Mucosa of descending colon (tissue), 3 donors: ENCODE measurements around the gene LIG3. TPM values are rescaled to one million over a fixed set of nuclear protein-coding genes. Genes with fewer than 3 reads are reported as not detected.
"Not testable (repeated sequence)": the region's sequence is repeated elsewhere in the genome, so short reads cannot be mapped to it uniquely, and the experiment has no call there.

ENCODE experiments used
- ATAC-seq: fragments of 200-7000 bp; cut with Tn5 transposase; one replicate; pipeline ENCODE4 v1.9.1; 2020; ENCODE audit warnings: mild to moderate bottlenecking, moderate library complexity
- DNase-seq, 3 donors: peaks; one replicate each; pipeline ENCODE4 v3.0.0-alpha.2; 2020
- H3K36me3 ChIP-seq: fragments of 200-600 bp; one replicate; pipeline ENCODE4 v1.8.0; 2021; ENCODE audit warnings: low read depth, mild to moderate bottlenecking
- H3K4me1 ChIP-seq: fragments of 200-600 bp; one replicate; pipeline ENCODE4 v1.8.0; 2021; ENCODE audit warnings: low read depth, mild to moderate bottlenecking
- H3K4me3 ChIP-seq: fragments of 200-600 bp; one replicate; pipeline ENCODE4 v1.8.0; 2021; ENCODE audit warnings: mild to moderate bottlenecking
- H3K9me3 ChIP-seq: fragments of 200-600 bp; one replicate; pipeline ENCODE4 v1.8.0; 2021; ENCODE audit warnings: mild to moderate bottlenecking
- intact Hi-C, 2 donors: fragments of 100-400 bp; cut with DNase I in 1 of 2; cut with micrococcal nuclease in 1 of 2; formaldehyde crosslinking; loops; one replicate each; pipeline versions ENCODE4 v1.11.0 to v1.11.1; 2022; cut with DNase I, micrococcal nuclease
- total RNA-seq, 3 donors: library from RNA; stranded (reverse); fragmentation: NEBNext Ultra II Directional in 2 of 3; extraction: Animal tissue kit (Norgen Biotek cat#: 25700) in 2 of 3; gene quantifications; one replicate each; pipeline versions ENCODE4 v1.2.1 to v1.2.4, GENCODE V29; 2021 to 2023
- TF ChIP-seq, protein P1 (sequence below): fragments of 200-600 bp; IDR thresholded peaks from one replicate; pipeline ENCODE4 v1.8.0; 2022; ENCODE audit warnings: antibody characterized with exemption, mild to moderate bottlenecking
- donor health status: DM: no; HTN: no; CAD: no; lungs with moderate emphysema.
- donor health status: DM: no; HTN: no; CAD: no.
- donor health status: DM: no; HTN: yes; CAD: no.

LIG3 gene
- total RNA-seq, 3 donors from 2014 or later: 29.4 to 48.9 (median 35.3) TPM

DNA sequence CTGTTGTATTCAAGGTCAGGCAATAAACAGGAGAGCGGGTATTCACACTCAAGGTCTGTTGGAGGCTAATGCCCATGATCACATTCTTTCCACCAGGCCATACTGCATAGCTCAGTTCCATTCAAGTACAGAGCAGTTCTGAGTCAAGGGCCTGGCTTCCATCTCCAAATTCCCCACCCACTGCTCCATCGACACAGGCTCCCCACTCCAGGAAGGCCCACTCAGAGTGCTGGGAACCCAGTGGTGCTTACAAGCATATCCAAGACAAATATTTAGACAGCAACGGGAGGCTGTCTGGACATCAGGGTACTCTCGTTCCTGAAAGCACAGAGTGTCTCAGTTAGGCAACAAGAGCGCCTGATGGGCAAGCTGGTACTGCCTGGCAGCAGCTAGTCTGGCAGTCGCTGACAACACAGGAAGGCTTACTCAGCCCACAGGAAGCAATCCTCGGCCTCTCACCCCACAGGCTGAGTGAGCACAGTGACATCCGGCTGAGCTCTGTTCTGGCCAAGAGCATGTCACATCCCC, 42.3 kb downstream of the LIG3 start:
- Histone ChIP-seq H3K4me1 (peaks cover 4% of the 10 kb centered on the region), H3K4me3 (no peak overlapping the region), H3K9me3 (no peaks in the 10 kb centered on the region), H3K36me3 (no peaks in the 10 kb centered on the region)
- peak; percentile 31 to 80 (median 54) for DNase-seq
- peak; percentile 81 for ATAC-seq
- intact Hi-C loops: no loop called here
- TF ChIP-seq, protein P1, sequence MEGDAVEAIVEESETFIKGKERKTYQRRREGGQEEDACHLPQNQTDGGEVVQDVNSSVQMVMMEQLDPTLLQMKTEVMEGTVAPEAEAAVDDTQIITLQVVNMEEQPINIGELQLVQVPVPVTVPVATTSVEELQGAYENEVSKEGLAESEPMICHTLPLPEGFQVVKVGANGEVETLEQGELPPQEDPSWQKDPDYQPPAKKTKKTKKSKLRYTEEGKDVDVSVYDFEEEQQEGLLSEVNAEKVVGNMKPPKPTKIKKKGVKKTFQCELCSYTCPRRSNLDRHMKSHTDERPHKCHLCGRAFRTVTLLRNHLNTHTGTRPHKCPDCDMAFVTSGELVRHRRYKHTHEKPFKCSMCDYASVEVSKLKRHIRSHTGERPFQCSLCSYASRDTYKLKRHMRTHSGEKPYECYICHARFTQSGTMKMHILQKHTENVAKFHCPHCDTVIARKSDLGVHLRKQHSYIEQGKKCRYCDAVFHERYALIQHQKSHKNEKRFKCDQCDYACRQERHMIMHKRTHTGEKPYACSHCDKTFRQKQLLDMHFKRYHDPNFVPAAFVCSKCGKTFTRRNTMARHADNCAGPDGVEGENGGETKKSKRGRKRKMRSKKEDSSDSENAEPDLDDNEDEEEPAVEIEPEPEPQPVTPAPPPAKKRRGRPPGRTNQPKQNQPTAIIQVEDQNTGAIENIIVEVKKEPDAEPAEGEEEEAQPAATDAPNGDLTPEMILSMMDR: no peak

DNA sequence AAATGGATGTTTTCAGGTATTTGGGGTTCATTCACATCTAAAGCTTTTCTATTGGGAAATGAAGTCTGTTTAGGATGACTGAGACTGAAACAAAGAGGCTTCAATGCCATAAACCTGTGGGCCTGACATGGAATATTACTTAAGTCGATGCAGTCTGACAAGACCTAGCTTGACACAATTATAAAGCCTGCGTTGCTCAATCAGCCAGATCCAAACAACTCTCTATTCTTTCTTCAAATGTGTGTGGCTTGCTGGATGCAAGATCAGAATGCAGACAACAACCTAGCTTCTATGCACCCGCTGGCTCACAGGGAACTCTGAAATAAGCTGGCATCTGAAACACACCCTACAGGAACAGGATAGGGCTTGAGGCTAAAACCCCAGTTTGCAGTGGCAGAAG, 43.2 kb downstream of the LIG3 start:
- Histone ChIP-seq H3K36me3 (no peaks in the 10 kb centered on the region), H3K4me1 (peaks cover 6% of the 10 kb centered on the region), H3K9me3 (no peaks in the 10 kb centered on the region), H3K4me3 (no peak overlapping the region)
- ATAC-seq (no peak), DNase-seq (no peak)
- TF ChIP-seq, protein P1: no peak
- intact Hi-C loops: no loop called here

DNA sequence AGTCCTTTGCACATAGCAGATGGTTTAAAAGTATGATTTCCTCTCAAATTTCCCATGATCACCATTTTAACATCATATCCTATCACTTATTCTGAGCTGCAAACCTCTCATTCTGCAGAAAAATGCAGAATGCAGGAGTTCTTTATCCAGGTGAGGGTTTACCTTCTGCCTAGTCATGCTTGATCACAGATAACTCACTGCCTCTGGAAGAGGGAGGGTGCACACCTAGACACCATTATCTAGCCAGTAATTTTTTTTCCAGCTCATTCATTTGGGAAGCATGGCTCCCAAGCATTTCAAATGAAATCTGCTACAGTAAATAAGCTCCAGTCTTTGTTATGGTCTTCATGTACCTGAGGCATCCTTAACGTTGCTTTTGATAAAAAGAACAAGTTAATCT, 45.2 kb downstream of the LIG3 start:
- no peak for ATAC-seq
- TF ChIP-seq, protein P1: no peak
- Histone ChIP-seq H3K9me3 (no peaks in the 10 kb centered on the region), H3K4me3 (no peak overlapping the region), H3K4me1 (peaks cover 8% of the 10 kb centered on the region), H3K36me3 (no peaks in the 10 kb centered on the region)
- intact Hi-C loops: no loop called here
- DNase-seq: no peak

DNA sequence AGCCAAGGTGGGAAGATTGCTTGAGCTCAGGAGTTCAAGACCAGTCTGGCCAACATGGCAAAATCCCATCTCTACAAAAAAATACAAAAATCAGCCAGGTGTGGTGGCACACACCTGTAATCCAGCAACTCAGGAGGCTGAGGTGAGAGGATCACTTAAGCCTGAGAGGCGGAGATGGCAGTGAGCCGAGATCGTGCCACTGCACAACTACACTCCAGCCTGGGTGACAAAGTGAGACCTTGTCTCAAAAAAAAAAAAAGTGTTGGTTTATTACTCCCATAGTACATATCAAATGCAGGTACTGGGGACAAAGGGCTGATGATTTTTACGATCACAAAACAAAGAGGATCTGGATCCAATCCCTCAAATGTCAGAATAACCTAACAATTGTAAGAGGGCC, 47.8 kb downstream of the LIG3 start:
- intact Hi-C loops, H3K36me3 ChIP-seq, H3K4me3 ChIP-seq, H3K4me1 ChIP-seq, H3K9me3 ChIP-seq: not testable (repeated sequence)
- DNase-seq (peak in 2 of 3 donors; percentile 30 to 52), ATAC-seq (peak; percentile 74)

DNA sequence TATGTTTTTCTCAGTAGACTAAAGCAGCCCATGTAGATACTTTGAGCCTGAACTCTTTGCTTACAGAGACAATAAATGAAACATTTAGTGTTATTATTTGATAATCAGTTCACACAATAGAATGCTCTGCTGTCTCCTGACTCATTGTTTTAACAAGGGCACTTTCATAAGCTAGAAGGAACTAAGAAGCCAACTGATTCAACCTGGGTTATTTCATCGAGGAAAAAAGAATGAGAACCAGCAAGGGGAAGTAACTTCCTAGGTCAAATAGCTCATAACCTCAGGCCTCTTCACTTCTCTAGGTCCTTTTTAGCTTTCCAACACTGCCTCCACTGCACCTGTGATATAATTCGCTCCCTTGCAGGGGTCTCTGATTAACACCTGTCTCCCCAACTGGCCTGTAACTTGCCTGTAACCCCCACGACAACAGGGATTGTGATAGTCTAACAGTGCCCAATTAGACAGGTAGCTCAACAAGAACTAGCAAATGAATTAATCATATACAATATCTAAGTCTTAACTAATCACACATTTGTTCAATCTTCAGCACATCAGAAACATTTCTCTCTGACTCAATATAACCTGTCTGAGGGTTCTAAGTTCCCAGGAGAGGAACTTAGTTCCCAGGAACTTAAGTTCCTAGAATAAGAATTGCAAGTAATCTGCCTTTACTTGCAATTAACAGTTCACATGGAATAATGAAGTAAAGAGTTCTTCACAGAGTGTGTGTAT, 48.4 kb downstream of the LIG3 start:
- peak; percentile 78 for ATAC-seq
- no peaks in the 10 kb centered on the region for H3K36me3 ChIP-seq
- H3K4me1 ChIP-seq: peaks cover 8% of the 10 kb centered on the region
- no peak for DNase-seq
- intact Hi-C loops: no loop called here
- no peak overlapping the region for H3K4me3 ChIP-seq
- no peaks in the 10 kb centered on the region for H3K9me3 ChIP-seq
- TF ChIP-seq, protein P1: no peak

DNA sequence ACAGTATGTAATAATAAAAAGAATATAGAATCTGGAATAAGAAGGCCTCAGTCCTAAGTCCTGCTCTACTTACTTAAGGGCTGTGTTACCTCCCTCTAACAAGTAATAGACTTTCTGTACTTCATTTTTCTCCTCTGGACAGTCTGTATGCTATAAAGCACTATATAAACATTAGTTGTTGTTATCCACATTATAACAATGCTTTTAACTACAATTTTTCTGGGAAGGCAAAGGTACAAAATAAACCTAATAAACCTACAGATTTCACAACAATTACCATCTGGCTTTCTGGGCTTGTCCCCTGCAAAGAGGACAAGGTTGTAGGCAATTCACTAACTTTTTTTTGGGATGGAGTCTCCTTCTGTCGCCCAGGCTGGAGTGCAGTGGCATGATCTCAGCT, 50.5 kb downstream of the LIG3 start:
- H3K4me3 ChIP-seq: no peak overlapping the region
- TF ChIP-seq, protein P1: no peak
- no peak for ATAC-seq
- intact Hi-C loops: no loop called here
- no peaks in the 10 kb centered on the region for H3K36me3 ChIP-seq
- no peaks in the 10 kb centered on the region for H3K9me3 ChIP-seq
- DNase-seq: no peak
- H3K4me1 ChIP-seq: peaks cover 8% of the 10 kb centered on the region
